ENCODE data around the gene CCDC85C.

The CCDC85C gene

DNA sequence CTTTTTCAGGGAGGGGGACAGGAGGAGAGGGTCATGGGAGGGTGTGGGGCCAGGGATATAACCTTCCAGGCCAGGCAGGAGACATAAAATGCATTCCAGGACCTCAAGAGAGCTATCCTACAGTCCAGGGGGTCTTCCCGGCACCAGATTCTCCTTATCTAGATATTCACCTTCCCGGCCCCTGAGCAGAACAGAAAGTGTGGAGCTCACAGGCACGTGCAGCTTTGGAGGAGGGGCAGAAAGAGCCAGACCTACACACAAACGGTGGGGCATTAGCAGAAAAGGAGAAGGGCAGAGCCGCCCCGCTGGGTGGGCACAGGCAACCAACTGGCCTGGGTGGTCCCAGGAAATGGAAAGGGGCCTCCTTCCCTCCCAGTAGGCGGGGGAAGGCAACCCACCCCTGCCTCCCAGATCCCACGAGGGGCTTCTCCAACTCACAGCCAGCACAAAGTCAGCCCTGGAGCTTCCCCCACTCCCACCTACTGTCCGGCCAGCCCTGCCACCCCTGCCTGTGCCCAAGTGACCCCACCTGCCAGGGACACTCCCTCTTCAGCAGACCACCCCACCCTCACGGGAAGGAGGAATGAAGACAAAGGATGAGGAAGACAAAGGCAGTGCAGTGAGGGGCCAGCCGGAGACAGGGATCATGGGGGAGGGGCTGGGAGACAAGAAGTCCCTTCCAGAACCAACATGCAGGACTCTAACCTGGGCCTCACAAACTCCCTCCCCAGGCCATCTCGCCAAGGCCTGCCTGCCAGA is 33.3 kb downstream of the CCDC85C start:
- H3K27me3 Mint-ChIP-seq = no peaks in the 10 kb centered on the region
- H3K36me3 Mint-ChIP-seq = no peaks in the 10 kb centered on the region
- no peaks in the 10 kb centered on the region for H3K9me3 Mint-ChIP-seq
- H3K4me1 Mint-ChIP-seq = no peaks in the 10 kb centered on the region
- no peak for DNase-seq
- no peak overlapping the region for H3K27ac Mint-ChIP-seq
- no peak overlapping the region for H3K4me3 Mint-ChIP-seq
- CTCF ChIA-PET = no interaction called here

DNA sequence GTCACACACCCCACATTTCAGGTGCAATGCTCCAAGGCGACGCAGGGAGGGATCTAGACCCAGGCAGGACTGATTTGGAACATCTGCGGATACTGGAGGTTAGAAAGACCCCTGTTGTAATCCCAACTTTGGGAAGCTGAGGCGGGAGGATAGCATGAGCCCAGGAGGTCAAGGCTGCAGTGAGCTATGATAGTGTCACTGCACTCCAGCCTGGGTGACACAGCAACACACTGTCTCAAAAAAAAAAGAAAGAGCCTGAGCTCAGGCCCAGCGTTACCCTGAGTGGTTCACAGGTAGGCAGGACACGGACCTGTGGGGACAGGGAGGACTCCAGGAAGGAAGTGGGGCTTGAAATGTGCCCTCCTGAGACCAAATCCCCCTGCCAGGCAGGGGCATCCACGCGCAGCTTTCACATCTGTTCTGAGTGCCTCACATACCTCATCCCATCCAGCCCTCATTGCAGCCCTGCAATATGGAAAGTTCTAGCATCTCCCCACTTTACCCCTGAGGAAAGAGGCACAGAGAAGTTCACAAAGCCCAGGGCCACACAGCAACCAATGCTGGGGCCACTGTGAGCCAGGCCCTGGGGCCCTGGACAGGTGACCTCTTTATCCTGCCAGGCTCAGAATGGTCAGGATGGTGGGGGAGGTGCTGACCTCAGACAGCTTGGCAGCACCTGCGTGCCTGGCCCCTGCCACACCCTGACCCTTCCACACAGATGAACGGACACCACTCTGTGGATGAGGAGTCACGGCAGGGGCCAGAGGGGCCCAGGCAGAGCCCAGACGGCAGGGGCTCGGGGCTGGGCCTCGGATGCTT is 34.1 kb downstream of the CCDC85C start:
- CTCF ChIA-PET = no interaction called here
- H3K4me3 Mint-ChIP-seq = no peak overlapping the region

DNA sequence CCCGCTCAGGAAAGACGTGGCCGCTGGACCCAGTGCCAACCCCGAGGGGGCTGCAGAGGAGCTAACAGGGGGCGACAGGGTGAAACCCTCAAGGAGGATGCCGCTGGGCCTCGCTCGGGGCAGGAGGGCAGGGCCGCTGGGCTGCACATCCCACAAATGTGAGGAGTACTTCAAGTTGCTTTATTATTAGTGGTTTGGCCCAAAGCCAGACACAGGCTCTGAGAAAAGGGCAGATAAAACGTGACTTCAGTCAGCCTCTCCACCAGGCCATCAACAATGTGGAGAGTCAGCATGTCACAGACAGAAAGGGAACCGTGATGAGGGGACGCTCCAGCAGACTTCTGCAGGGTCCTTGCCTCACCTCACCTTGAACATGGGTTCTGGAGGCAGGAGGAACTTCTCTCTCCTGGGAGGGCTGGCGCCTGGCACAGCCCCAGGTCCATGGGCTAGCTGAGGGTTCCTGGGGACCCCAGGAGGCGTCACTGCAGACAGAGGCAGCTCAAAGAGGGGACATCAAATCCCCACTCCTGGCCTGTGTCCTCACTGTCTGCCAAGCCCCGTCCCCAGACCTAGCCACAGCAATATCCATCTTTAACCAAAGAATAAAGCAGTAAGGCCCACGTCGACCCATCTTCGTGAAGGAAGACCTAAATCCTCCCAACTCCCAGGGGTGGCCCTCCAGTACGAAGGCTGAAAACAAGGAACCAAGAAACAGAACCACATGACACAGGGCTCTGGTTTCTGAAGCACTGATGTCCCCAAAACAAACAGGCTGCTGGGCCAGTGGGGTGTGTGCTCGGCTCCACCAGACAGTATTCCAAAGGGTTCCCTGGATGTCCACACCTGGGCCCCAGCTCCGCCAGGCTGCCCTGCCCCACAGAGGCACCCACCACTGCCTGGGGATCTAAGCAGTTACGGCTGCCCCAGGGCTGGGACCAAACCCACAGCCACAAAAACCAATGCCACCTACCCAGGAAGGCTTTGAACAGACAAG is 35.1 kb downstream of the CCDC85C start:
- CTCF ChIA-PET = no interaction called here
- Mint-ChIP-seq H3K4me3 (no peak overlapping the region), H3K4me1 (no peaks in the 10 kb centered on the region)

More for the DNA sequence above, 34.1 kb downstream of the CCDC85C start:
- Mint-ChIP-seq H3K9me3 (no peaks in the 10 kb centered on the region), H3K36me3 (no peaks in the 10 kb centered on the region), H3K4me1 (no peaks in the 10 kb centered on the region), H3K27me3 (no peaks in the 10 kb centered on the region), H3K27ac (no peak overlapping the region)
- DNase-seq = no peak

DNA sequence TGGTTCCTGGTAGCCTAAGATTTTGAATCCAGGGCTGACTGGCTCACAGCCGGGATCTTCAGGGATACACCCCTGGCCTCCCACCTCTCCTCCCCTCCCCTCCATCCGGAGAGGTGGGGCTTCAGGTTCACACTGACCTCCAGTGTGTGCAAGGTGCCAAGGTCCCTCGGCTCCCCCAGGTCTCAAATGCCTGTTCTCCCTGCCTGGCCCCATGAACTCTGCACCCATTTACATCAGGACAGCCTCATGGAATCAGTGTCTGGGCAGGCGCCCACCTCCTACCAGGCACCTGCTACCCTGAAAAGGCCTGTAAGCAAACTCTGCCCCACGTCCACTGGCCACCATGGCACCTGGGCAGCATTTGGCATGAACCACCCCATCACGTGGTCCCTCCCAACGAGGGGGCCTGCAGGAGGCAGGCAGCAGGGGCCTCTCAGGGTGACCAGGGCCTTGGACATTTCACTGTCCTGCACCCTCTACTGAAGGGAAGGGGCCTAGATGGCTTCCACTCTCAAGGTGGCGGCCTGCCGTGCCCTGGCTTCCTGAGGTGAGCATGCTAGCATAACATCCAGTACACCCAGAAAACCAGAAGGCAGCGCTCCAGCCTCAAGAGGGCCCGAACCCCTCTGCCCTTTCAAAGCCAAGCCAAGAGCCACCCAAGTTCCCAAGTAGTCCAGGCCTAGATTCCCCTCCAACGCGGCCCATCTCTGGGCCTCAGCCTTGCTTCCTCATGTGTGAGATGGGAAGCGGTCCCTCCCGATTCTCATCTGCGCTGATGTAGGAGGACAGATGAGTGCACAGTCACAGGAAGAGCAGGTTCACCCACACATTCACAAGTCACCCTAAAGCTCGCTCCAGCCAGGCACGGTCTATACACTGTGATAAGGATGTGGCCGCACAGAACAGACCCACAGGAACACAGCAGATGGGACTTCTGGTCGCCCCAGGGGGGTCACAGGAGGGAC is 37.3 kb downstream of the CCDC85C start:
- H3K4me1 Mint-ChIP-seq = no peaks in the 10 kb centered on the region

More for the DNA sequence above, 35.1 kb downstream of the CCDC85C start:
- H3K27me3 Mint-ChIP-seq = no peaks in the 10 kb centered on the region
- DNase-seq = no peak
- H3K9me3 Mint-ChIP-seq = no peaks in the 10 kb centered on the region
- H3K27ac Mint-ChIP-seq = no peak overlapping the region
- H3K36me3 Mint-ChIP-seq = no peaks in the 10 kb centered on the region

DNA sequence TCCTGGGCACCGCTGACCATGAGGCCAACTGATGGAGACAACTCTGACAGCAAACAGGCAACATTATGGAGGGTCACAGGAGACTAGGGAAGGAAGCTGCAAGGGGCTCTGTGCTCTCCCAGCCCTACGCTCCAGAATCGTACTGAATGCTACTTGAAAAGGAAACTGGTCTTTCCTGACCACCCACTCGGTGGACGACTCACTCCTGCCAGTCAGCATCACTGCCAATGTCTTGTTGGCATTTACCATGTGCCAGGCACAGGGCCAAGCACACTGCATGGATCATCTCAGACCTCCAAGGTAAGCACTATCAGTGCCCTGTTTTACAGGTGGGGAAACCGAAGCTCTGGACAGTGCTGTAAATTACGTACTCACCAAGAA is 38.0 kb downstream of the CCDC85C start:
- Mint-ChIP-seq H3K4me1 (no peaks in the 10 kb centered on the region), H3K36me3 (no peaks in the 10 kb centered on the region), H3K27me3 (no peaks in the 10 kb centered on the region), H3K27ac (no peak overlapping the region), H3K4me3 (no peak overlapping the region), H3K9me3 (no peaks in the 10 kb centered on the region)
- CTCF ChIA-PET = no interaction called here
- DNase-seq = no peak

More for the DNA sequence above, 37.3 kb downstream of the CCDC85C start:
- Mint-ChIP-seq H3K36me3 (no peaks in the 10 kb centered on the region), H3K27ac (no peak overlapping the region), H3K9me3 (no peaks in the 10 kb centered on the region), H3K4me3 (no peak overlapping the region), H3K27me3 (no peaks in the 10 kb centered on the region)
- DNase-seq = no peak
- CTCF ChIA-PET = no interaction called here

DNA sequence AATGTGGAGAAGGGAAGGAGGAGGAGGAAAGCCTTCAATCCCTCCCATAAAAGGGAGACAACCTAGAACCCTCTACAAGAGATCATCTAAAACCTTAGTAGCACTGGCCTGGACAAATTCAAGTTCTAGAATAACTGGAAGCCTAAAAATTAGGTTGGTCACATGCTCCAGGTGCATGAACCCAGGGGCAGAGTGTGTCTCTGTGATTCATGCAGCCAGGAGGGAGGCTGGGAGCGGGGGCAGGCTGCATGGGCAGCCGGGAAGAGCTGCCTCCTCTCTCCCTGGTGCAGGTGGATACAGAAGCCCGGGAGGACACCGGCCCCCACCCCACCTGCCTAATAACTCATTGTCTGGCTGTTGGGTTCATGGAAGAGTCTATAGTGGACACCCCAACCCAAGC is 38.6 kb downstream of the CCDC85C start:
- Mint-ChIP-seq H3K4me1 (no peaks in the 10 kb centered on the region), H3K27me3 (no peaks in the 10 kb centered on the region), H3K27ac (no peak overlapping the region), H3K9me3 (no peaks in the 10 kb centered on the region), H3K4me3 (no peak overlapping the region), H3K36me3 (no peaks in the 10 kb centered on the region)
- DNase-seq = no peak
- CTCF ChIA-PET = no interaction called here

DNA sequence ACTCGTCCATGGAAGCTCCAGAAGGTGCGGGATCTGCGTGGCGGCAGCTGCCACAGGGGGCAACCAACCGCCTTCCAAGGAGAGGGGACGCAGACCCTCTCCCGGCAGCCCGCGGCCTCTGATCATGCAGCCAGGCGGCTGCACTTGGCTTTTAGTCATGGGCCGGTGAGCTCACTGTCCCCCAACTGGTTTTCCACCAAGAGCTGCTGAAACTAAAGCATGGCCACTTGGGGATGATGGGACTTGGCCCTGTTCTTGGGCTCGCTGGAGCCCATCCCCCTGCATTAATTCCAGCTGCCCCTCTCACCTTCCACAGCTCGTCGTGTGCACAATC is 39.1 kb downstream of the CCDC85C start:
- Mint-ChIP-seq H3K9me3 (no peaks in the 10 kb centered on the region), H3K36me3 (no peaks in the 10 kb centered on the region), H3K27ac (no peak overlapping the region), H3K27me3 (no peaks in the 10 kb centered on the region), H3K4me1 (no peaks in the 10 kb centered on the region), H3K4me3 (no peak overlapping the region)
- CTCF ChIA-PET = no interaction called here
- DNase-seq = no peak

DNA sequence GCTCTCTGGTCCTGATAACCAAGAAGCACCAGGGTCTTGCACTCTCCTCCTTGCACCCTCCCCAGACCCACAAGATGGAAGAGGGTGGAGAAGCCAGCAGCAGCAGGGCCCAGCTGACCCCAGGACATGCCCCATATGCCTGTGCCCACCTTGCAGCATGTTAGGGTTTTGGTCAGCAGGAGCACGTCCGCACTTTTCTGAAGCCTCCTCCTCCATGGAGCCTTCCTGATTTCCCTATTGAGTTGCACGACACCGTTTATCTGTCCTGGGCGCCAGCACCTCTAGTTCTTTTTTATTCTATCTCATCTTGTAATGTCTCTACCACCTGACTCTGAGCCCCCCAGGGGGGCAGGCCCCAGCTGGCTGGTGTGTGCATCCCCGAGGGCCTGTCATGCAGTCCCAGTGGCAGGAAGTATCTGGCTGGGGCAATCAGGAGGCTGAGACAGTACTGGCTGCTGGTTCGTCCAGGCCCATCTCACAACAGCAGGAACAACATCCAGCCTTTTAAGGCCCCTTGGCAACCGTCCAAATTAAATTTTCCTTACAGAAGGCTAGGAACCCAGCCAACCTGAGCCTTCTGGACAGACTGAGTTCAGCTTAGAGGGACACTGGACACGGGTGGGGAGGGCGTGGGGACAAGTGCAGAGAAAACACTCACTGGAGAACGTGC is 39.6 kb downstream of the CCDC85C start:
- Mint-ChIP-seq H3K27me3 (no peaks in the 10 kb centered on the region), H3K9me3 (no peaks in the 10 kb centered on the region), H3K27ac (no peak overlapping the region), H3K4me1 (no peaks in the 10 kb centered on the region), H3K36me3 (no peaks in the 10 kb centered on the region), H3K4me3 (no peak overlapping the region)
- CTCF ChIA-PET = no interaction called here
- DNase-seq = no peak

DNA sequence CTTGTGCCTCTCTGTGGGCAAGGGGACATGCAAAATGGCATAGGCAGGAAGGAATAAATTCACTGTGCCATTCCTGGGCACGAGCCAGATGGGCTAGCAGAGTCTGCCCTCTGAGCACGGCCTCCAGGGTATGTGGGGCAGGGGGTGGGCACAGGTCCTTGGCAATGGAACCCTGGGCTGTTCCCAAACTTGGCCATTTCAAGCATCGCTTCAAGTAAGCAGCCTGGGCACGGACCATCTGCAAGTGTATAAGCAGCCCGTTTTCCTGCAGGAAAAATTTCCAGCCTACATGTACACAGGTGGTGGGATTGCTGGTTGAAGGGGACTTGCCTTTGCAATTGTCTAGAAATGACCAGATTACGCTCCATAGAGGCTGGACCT is 40.3 kb downstream of the CCDC85C start:
- no peak overlapping the region for H3K4me3 Mint-ChIP-seq
- H3K4me1 Mint-ChIP-seq = no peaks in the 10 kb centered on the region
- CTCF ChIA-PET = no interaction called here
- H3K9me3 Mint-ChIP-seq = no peaks in the 10 kb centered on the region
- no peaks in the 10 kb centered on the region for H3K36me3 Mint-ChIP-seq
- H3K27me3 Mint-ChIP-seq = no peaks in the 10 kb centered on the region
- no peak for DNase-seq
- no peak overlapping the region for H3K27ac Mint-ChIP-seq

DNA sequence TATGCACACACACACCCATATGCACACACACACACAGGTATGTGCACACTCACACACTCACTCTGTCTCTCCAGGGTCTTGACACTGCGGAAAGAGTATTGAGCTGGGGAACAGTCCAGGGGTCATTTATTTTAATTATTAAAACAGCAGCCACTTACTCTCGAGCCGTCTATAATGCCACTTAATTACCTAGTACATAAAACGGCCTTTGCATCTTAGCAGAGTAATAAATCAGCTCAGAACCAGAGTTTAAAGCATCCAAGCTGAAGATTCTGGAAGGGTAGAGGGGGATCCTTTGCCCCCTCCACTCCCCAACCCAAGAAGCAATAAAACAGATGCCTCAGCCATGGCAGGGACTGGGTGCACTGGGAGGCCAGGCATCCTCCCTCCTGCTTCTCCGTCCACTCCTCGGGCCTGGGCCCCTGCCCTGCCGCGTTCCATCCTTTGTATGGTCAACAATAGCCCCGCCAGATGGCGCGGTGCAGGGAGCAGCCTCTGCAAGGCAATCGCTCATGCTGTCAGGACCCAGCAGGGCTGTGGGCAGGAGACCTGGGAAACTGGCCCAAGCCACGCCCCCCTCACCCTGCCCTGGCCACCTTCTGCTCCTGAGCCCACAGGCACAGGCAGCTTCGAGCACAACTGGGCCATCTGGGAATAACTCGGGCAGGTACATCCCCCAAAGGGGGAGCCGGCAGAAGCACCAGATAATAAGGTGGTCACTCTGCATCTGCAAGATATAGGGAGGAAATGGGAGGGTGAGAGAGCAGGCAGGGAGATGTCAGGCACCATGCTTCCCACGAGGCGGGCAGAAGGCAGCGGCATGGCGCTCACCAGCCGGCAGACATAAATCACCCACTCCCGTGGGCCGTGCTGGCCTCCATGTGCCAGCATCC is 40.9 kb downstream of the CCDC85C start:
- Mint-ChIP-seq H3K27ac (no peak overlapping the region), H3K4me3 (no peak overlapping the region), H3K4me1 (no peaks in the 10 kb centered on the region), H3K36me3 (no peaks in the 10 kb centered on the region), H3K27me3 (no peaks in the 10 kb centered on the region), H3K9me3 (no peaks in the 10 kb centered on the region)
- DNase-seq = no peak
- CTCF ChIA-PET = no interaction called here

DNA sequence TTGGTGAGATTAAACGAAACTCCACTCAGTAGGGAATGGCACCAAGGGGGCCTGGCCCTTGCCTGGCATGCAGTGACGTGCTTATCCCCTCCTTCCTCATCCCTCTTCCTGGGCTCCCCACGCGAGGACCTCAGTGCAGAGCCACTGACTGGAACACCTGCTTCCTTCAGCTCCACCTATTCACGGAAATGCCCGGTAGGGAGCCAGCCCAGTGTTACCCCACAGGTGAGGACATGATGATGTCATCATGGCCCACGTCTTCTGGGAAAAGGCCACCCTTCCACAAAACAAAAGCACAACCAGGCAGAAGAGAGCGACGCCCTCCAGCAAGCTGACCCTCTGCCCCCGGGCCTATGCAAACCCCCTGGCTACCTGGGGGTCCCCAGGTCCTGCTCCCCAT is 42.1 kb downstream of the CCDC85C start:
- no peaks in the 10 kb centered on the region for H3K27me3 Mint-ChIP-seq
- no peak overlapping the region for H3K4me3 Mint-ChIP-seq
- no peaks in the 10 kb centered on the region for H3K9me3 Mint-ChIP-seq
- no peaks in the 10 kb centered on the region for H3K4me1 Mint-ChIP-seq
- no peak overlapping the region for H3K27ac Mint-ChIP-seq
- CTCF ChIA-PET = no interaction called here
- H3K36me3 Mint-ChIP-seq = no peaks in the 10 kb centered on the region
- no peak for DNase-seq

DNA sequence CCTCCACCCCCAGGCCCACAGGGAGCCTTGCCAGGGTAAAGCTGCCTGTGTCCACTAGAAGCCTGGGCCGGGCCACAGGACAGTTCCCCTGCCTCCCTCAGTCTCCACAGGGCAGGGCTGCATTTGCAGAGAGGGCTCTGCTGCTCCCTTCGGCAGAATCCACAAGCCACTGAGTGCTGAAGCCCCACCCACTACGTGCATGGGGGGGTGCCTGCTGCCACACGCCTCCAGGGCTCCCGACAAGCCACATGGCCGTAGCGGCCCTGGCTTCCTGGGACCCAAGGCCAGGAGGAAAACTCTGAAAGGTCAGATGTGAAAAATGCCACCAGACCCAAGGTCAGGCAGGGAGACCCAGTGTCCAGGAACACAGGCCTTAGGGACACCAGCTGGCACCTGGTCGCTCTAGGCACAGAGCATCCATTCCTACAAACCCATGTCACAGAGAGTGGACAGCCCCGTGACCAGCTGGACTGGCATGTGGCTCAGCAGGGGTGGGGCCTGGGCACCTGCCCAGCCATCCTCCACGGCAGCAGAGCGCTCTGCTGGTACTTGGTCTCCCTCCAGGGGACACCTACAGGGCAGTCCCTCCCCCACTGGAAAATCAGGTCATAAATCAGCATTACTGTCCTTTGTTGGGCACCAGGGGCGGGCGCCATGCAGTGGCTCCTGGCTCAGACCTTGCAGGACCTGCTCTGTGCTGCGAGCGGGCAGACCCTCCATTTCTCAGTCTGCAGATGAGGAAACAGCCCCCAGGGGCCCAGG is 42.9 kb downstream of the CCDC85C start:
- Mint-ChIP-seq H3K27me3 (no peaks in the 10 kb centered on the region), H3K4me3 (no peak overlapping the region), H3K27ac (no peak overlapping the region), H3K4me1 (no peaks in the 10 kb centered on the region), H3K9me3 (no peaks in the 10 kb centered on the region), H3K36me3 (no peaks in the 10 kb centered on the region)
- DNase-seq = no peak
- CTCF ChIA-PET = no interaction called here

Data from activated naive CD4-positive, alpha-beta T cell treated with anti-CD3 and anti-CD28 coated beads, Interleukin-2, amount 10 ng/mL, durations not matched to agents 7 days and 5 days (primary cell).